MCF 10A (cell line): ENCODE data around the gene BAIAP2L1. TPM values are rescaled to one million over a fixed set of nuclear protein-coding genes. Genes with fewer than 3 reads are reported as not detected.

Experiments used
- BruUV-seq: library from RNA; stranded (reverse); fragments of 400-500 nt; replicated peaks from 2 replicates; lab custom pipeline; 2021; lab: Mats Ljungman, UMichigan
- CTCF ChIA-PET: fragments of 300-600 bp; sonication (Branson Sonifier 250); formaldehyde crosslinking; extraction: SDS; loops from one replicate; lab custom pipeline; 2021; ENCODE audit warnings: antibody characterized with exemption, inconsistent platforms; lab: Yijun Ruan, JAX
- POLR2A ChIA-PET: fragments of 300-600, 350-650 bp; sonication (Branson Sonifier 250); formaldehyde crosslinking; extraction: SDS; loops from one replicate; lab custom pipeline; 2020; ENCODE audit warnings: antibody characterized with exemption, inconsistent platforms; lab: Yijun Ruan, JAX
- DNase-seq: peaks from one replicate; pipeline ENCODE4 v3.0.0-alpha.2; 2018; ENCODE audit not compliant: unreplicated experiment
- H3K27ac Mint-ChIP-seq: one replicate; pipeline ENCODE4 v1.8.0; 2022; ENCODE audit warnings: mild to moderate bottlenecking, low read depth, mixed read lengths; ENCODE audit not compliant: unreplicated experiment
- H3K27me3 Mint-ChIP-seq: one replicate; pipeline ENCODE4 v1.8.0; 2022; ENCODE audit warnings: mixed read lengths; ENCODE audit not compliant: insufficient read depth, unreplicated experiment
- H3K36me3 Mint-ChIP-seq: one replicate; pipeline ENCODE4 v1.8.0; 2022; ENCODE audit warnings: mild to moderate bottlenecking, moderate library complexity, mixed read lengths; ENCODE audit not compliant: insufficient read depth, unreplicated experiment
- H3K4me1 Mint-ChIP-seq: one replicate; pipeline ENCODE4 v1.8.0; 2022; ENCODE audit warnings: mixed read lengths; ENCODE audit not compliant: insufficient read depth, unreplicated experiment
- H3K4me3 Mint-ChIP-seq: one replicate; pipeline ENCODE4 v1.8.0; 2022; ENCODE audit warnings: mild to moderate bottlenecking, moderate library complexity, mixed read lengths; ENCODE audit not compliant: unreplicated experiment
- H3K9me3 Mint-ChIP-seq: one replicate; pipeline ENCODE4 v1.8.0; 2022; ENCODE audit warnings: mixed read lengths; ENCODE audit not compliant: unreplicated experiment
- intact Hi-C: fragments of 100-400 bp; cut with micrococcal nuclease; formaldehyde crosslinking; loops from 2 replicates; pipeline ENCODE4 v1.14.1; 2022
- total RNA-seq: library from RNA; stranded (reverse); gene quantifications from 2 replicates; pipeline ENCODE4 v1.2.3, GENCODE V29; 2022
- TF ChIP-seq, protein P1 (sequence below): fragments of 200-600 bp; IDR thresholded peaks from one replicate; pipeline ENCODE4 v1.8.0; 2022; ENCODE audit warnings: antibody characterized with exemption, mild to moderate bottlenecking; ENCODE audit not compliant: unreplicated experiment

Gene BAIAP2L1
- total RNA-seq, 1 experiment from 2014 or later: 60.2 TPM

DNA sequence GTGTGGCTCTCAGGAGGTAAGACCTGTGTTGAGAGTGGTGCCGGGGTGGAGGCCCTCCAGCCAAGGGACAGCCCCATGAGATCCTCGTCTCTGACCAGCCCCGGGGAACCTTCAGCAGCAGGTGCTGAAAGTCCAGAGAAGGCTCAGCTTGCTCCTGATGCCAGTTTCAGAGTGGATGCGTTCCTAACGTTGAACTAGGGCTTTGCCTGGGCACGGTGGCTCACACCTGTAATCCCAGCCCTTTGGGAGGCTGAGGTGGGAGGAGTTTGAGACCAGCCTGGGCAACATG is 45.7 kb downstream of the BAIAP2L1 start:
- Mint-ChIP-seq H3K9me3 (no peaks in the 10 kb centered on the region), H3K27me3 (no peaks in the 10 kb centered on the region), H3K4me1 (peaks cover 42% of the 10 kb centered on the region), H3K4me3 (peak overlapping the region; percentile 57), H3K36me3 (peaks cover 13% of the 10 kb centered on the region), H3K27ac (peak overlapping the region; percentile 94)
- DNase-seq: no peak
- TF ChIP-seq, protein P1, sequence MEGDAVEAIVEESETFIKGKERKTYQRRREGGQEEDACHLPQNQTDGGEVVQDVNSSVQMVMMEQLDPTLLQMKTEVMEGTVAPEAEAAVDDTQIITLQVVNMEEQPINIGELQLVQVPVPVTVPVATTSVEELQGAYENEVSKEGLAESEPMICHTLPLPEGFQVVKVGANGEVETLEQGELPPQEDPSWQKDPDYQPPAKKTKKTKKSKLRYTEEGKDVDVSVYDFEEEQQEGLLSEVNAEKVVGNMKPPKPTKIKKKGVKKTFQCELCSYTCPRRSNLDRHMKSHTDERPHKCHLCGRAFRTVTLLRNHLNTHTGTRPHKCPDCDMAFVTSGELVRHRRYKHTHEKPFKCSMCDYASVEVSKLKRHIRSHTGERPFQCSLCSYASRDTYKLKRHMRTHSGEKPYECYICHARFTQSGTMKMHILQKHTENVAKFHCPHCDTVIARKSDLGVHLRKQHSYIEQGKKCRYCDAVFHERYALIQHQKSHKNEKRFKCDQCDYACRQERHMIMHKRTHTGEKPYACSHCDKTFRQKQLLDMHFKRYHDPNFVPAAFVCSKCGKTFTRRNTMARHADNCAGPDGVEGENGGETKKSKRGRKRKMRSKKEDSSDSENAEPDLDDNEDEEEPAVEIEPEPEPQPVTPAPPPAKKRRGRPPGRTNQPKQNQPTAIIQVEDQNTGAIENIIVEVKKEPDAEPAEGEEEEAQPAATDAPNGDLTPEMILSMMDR: no peak
- intact Hi-C loops: no loop called here
- POLR2A ChIA-PET: interaction anchor here (0.7 to 5.4 kb wide), 8 partner anchors 16 to 467 kb away, joined by 3 to 51 read pairs (median 4); partner anchors contain the start of gene BAIAP2L1
- CTCF ChIA-PET: interaction anchor here (0.8 to 3.3 kb wide), 4 partner anchors 14 to 211 kb away, joined by 3 to 19 read pairs (median 4); partner anchors contain the start of gene BAIAP2L1
- no TSS peak for BruUV-seq

DNA sequence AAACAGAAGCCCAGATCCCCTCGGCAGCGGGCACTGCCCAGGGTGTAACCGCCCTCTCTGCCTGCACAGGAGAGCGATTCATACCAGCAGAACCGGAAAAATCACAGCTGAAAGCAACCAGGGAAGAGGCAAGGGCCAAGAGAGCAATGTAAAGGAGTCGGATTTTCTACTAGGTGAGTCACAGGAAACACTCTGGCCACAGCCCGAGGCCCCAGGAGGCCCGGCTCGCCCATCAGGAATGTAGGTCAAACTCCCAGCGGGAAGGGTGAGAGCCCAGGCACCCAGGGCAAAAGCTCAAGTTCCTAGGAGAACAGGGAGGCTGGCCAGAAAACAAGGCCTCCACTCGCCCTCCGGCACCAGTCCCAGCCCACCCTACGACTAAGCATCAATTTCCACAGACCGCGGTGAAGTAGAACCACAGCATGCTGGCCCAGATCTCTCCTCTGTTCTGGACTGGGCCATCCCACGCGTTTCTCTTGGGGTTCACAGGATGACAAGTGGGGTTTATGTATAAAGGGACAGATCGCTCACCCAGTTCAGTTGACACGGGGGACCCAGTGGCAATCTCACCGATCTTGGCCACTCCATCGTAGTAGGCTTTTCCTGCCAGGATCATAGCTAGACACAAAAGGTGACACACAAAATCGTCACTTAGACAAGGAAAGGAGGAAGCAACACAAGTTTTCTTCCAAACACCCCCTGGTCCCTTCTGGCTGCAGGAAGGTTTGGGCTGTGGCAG is 46.2 kb downstream of the BAIAP2L1 start:
- BruUV-seq: no TSS peak
- TF ChIP-seq, protein P1: no peak
- Mint-ChIP-seq H3K27ac (peak overlapping the region; percentile 94), H3K36me3 (peaks cover 11% of the 10 kb centered on the region), H3K4me1 (peaks cover 40% of the 10 kb centered on the region), H3K9me3 (no peaks in the 10 kb centered on the region), H3K27me3 (no peaks in the 10 kb centered on the region), H3K4me3 (peak overlapping the region; percentile 57)
- peak; percentile 96 for DNase-seq
- intact Hi-C loops: loop anchor here (1.0 to 5.0 kb wide), 2 partner anchors 17 to 63 kb away; no protein-coding TSS in a partner anchor
- POLR2A ChIA-PET: interaction anchor here (0.8 to 5.4 kb wide), 13 partner anchors 16 to 71 kb away, joined by 3 to 51 read pairs (median 3); partner anchors contain the start of gene BAIAP2L1
- CTCF ChIA-PET: interaction anchor here (0.6 to 3.3 kb wide), 5 partner anchors 14 to 65 kb away, joined by 3 to 19 read pairs (median 4); partner anchors contain the start of gene BAIAP2L1

DNA sequence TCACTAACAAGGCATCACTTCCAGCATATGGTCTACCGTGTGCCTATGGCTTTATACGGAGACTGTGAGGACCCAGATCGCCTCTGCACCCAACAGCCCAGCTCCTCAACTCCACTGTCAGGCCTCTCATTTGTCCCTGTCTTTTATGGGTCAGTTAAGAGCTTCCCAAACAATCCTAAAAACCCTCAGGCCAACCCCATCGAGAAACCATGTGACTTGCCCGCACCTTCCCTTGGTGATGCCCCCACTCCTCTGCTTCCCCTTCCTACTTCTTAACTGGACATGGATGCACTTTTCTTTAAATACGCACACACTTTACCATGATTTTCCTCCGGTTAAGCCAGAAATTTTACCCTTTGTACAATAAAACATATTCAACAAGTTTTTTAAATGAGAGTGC is 46.8 kb downstream of the BAIAP2L1 start:
- DNase-seq: no peak
- Mint-ChIP-seq H3K27ac (peak overlapping the region; percentile 94), H3K4me3 (peak overlapping the region; percentile 57)

More for the DNA sequence above, 46.8 kb downstream of the BAIAP2L1 start:
- H3K27me3 Mint-ChIP-seq: no peaks in the 10 kb centered on the region
- TF ChIP-seq, protein P1: no peak
- ChIA-PET CTCF (interaction anchor here (0.6 to 1.2 kb wide), 3 partner anchors 60 to 219 kb away, joined by 3 to 5 read pairs (median 4); no protein-coding TSS in a partner anchor), POLR2A (interaction anchor here (0.7 to 5.4 kb wide), 12 partner anchors 17 to 102 kb away, joined by 3 to 51 read pairs (median 3); partner anchors contain the start of genes BAIAP2L1 and TECPR1)
- TSS peak; percentile 20 for BruUV-seq
- H3K4me1 Mint-ChIP-seq: peaks cover 40% of the 10 kb centered on the region
- intact Hi-C loops: loop anchor here (1.0 to 5.0 kb wide), 2 partner anchors 17 to 63 kb away; no protein-coding TSS in a partner anchor
- no peaks in the 10 kb centered on the region for H3K9me3 Mint-ChIP-seq
- H3K36me3 Mint-ChIP-seq: peaks cover 11% of the 10 kb centered on the region
